ENCODE results near the gene MYO3B.

Gene MYO3B

DNA sequence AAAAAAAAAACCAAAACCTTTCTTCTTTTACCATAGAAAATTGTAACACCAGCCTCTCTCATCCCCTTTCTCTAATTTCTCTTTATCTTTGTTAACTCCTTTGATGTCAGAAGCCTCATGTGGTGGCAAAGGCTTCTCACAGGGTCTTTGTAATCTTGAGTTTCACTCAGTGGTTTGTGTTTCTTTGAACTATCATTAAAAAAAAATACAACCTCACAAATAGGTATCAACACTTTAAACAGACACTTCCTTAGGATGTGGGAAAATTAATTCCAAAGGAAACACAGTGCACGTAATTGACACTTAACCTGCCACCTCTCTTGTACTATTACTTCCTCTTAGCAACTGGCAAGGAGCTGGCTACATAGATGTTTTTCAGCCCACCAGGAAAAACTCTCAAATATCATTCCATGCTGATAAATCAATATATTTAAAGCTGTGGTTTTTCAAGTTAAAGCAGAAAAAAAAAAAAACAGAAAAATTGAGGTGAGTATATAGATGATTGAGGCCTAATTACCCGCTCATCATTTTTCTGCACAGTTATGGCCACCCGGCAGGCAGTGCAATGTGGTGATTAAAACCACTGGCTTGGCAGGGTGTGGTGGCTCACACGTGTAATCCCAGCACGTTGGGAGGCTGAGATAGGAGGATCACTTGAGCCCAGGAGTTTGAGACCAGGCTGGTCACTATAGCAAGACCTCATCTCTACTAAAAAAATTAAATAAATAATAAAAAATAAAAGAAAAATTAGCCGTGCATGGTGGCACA, 193.5 kb downstream of the MYO3B start:
- in situ Hi-C loops (cut with MboI; ENCODE audit: low sequenced_read_pairs, unreplicated experiment) = loop anchor here (10.0 kb wide), 1 partner anchor 443 kb away; the partner anchor contains the start of gene GAD1
- DNase-seq (ENCODE audit: low spot score) = no peak
- TF ChIP-seq, protein P1, sequence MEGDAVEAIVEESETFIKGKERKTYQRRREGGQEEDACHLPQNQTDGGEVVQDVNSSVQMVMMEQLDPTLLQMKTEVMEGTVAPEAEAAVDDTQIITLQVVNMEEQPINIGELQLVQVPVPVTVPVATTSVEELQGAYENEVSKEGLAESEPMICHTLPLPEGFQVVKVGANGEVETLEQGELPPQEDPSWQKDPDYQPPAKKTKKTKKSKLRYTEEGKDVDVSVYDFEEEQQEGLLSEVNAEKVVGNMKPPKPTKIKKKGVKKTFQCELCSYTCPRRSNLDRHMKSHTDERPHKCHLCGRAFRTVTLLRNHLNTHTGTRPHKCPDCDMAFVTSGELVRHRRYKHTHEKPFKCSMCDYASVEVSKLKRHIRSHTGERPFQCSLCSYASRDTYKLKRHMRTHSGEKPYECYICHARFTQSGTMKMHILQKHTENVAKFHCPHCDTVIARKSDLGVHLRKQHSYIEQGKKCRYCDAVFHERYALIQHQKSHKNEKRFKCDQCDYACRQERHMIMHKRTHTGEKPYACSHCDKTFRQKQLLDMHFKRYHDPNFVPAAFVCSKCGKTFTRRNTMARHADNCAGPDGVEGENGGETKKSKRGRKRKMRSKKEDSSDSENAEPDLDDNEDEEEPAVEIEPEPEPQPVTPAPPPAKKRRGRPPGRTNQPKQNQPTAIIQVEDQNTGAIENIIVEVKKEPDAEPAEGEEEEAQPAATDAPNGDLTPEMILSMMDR (IDR thresholded peaks at IDR 0.05; ENCODE audit: borderline replicate concordance, control extremely low read depth, extremely low read depth, insufficient read depth, missing control alignments) = no peak

DNA sequence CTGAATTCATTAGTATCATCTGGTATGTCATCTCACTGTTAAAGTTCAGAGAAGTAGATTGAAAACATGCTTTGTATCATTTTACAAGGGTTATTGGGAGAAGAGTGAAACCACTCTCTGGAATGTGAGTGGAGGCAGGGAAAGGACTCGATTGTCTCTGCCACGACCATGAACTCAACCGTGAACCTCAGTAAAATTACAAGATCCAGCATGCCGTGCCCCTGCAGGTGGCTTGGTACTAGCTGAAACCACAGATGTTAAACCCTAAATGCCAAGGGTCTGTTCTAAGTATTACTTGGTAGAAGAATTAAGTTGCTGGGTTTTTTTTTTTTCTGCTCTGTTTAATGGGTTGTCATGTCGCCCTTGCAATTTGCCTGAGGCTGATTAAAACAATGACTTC, 197.2 kb downstream of the MYO3B start:
- TF ChIP-seq, protein P1 (IDR thresholded peaks at IDR 0.05; ENCODE audit: borderline replicate concordance, control extremely low read depth, extremely low read depth, insufficient read depth, missing control alignments) = no peak
- in situ Hi-C loops (cut with MboI; ENCODE audit: low sequenced_read_pairs, unreplicated experiment) = loop anchor here (10.0 kb wide), 1 partner anchor 440 kb away; the partner anchor contains the start of gene GAD1
- no peak for DNase-seq (ENCODE audit: low spot score)

DNA sequence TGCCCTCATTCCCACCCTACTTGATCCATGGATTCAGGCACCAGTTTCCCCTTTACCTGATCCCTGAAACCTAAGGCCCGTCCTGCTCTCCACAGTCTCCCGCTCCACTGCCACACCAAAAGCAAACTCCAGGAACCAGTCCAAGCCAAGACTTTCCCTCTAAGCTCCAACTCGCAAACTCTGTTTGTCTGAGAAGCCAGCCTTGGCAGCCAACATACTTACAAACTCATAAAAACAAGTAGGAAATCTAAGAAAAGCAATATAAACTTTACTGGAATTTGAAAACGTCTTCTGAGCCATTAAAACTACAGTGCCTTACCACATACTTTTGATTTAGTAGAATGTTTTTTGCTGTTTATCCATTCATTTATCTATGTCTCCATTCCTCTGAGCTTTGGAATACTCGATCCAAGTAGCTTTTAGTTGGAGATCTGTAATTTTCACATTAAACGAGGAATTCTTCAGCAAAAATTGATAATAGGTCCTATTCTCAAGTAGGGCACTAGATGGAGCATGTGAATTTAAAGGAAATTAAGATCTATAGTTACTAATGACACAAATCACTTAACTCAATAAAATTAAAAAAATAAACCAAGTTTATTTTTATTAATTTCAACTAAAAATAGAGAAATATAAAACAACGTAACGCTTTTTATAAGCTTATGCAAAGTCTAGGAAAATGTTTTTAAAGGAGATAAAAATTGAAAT, 199.7 kb downstream of the MYO3B start:
- TF ChIP-seq, protein P1 (IDR thresholded peaks at IDR 0.05; ENCODE audit: borderline replicate concordance, control extremely low read depth, extremely low read depth, insufficient read depth, missing control alignments) = no peak
- in situ Hi-C loops (cut with MboI; ENCODE audit: low sequenced_read_pairs, unreplicated experiment) = loop anchor here (10.0 kb wide), 1 partner anchor 437 kb away; the partner anchor contains the start of gene GAD1
- no peak for DNase-seq (ENCODE audit: low spot score)

DNA sequence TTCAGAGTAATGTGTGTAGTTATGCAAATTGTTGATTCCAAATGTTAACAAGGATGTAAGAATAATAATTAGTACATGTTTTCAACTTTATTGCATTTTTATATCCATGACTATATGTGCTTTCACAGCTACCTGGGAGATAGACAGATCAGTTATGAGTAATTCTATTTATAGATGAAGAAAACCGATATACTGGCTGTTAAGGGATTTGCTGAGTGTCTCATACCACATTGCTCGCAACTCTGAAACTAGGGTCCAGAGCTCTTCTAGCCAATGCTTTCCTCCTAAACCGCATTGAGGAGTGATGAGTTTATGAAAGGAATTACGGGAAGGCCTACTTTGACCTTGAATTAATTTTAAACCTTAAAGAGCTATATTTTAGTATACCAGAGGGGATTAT, 202.3 kb downstream of the MYO3B start:
- in situ Hi-C loops (cut with MboI; ENCODE audit: low sequenced_read_pairs, unreplicated experiment) = no loop called here
- TF ChIP-seq, protein P1 (IDR thresholded peaks at IDR 0.05; ENCODE audit: borderline replicate concordance, control extremely low read depth, extremely low read depth, insufficient read depth, missing control alignments) = no peak
- no peak for DNase-seq (ENCODE audit: low spot score)

DNA sequence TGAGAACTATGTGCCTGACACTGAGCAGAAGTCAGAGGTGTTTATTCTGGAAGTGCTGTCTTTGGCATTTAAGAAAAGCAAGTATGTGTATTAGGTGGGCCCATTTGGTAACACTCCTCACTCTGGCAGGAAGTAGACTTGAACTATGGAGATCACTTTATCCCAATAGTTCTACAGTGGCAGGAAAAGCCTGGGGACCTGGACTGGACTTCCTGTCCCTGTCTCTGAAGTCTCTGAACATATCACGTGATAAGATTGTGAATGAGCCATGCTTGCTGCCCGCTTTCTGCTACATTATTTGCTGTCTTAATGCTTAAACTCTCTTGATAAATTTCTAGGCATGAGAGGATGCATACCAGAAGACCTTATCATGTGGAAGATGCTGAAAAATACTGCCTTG, 203.7 kb downstream of the MYO3B start:
- TF ChIP-seq, protein P1 (IDR thresholded peaks at IDR 0.05; ENCODE audit: borderline replicate concordance, control extremely low read depth, extremely low read depth, insufficient read depth, missing control alignments) = no peak
- in situ Hi-C loops (cut with MboI; ENCODE audit: low sequenced_read_pairs, unreplicated experiment) = no loop called here
- DNase-seq (ENCODE audit: low spot score) = no peak

DNA sequence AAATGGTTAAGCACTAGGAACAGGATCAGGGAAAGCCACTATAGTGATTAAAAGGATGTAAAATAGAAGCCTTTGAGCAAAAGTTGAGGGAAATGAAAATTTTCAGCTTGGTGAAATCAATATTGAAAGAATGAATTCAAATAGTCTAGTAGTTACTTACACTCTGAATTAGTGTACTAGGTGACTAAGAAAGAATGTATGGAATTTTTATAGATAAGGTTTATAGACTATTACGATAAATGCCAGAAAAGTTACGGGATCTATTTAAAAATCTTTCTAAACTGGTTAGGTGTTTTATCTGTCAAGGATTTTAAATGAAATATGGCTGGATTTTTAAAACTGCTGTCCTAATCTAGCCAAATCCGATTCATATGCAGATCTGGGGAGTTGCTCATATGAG, 208.6 kb downstream of the MYO3B start:
- TF ChIP-seq, protein P1 (IDR thresholded peaks at IDR 0.05; ENCODE audit: borderline replicate concordance, control extremely low read depth, extremely low read depth, insufficient read depth, missing control alignments) = no peak
- in situ Hi-C loops (cut with MboI; ENCODE audit: low sequenced_read_pairs, unreplicated experiment) = no loop called here
- DNase-seq (ENCODE audit: low spot score) = no peak
